Osteoblast (primary cell): Measurements from ENCODE around the gene WWOX. TPM values are rescaled to one million over a fixed set of nuclear protein-coding genes. Genes with fewer than 3 reads are reported as not detected.

ENCODE experiments used
- DNase-seq: peaks from one replicate; pipeline ENCODE4 v3.0.0; 2011; ENCODE audit warnings: low spot score, mixed read lengths; ENCODE audit not compliant: insufficient read length; ENCODE audit errors: missing footprints
- H2AFZ ChIP-seq: 2 replicates; pipeline ENCODE4 v1.6.0; 2011; ENCODE audit warnings: mild to moderate bottlenecking, low read length
- H3K27ac ChIP-seq: 2 replicates; pipeline ENCODE4 v1.5.1; 2011; ENCODE audit warnings: mild to moderate bottlenecking, low read depth, low read length, moderate library complexity
- H3K27me3 ChIP-seq: 2 replicates; pipeline ENCODE4 v1.6.0; 2012; ENCODE audit warnings: mild to moderate bottlenecking, control low read depth, inconsistent platforms, low read length, moderate library complexity; ENCODE audit not compliant: insufficient read depth
- H3K36me3 ChIP-seq: 2 replicates; pipeline ENCODE4 v1.5.1; 2011; ENCODE audit warnings: mild to moderate bottlenecking, low read length, control low read depth, moderate library complexity; ENCODE audit not compliant: insufficient read depth
- H3K4me1 ChIP-seq: 2 replicates; pipeline ENCODE4 v1.5.1; 2011; ENCODE audit warnings: mild to moderate bottlenecking, low read length, control low read depth, moderate library complexity; ENCODE audit not compliant: insufficient read depth
- H3K4me2 ChIP-seq: 2 replicates; pipeline ENCODE4 v1.6.0; 2011; ENCODE audit warnings: mild to moderate bottlenecking, low read length; ENCODE audit not compliant: insufficient read depth
- H3K4me3 ChIP-seq: fragments of 200-600 bp; sonication (generic); 3 replicates; pipeline ENCODE4 v1.5.1; 2012; ENCODE audit warnings: mild to moderate bottlenecking, low read length, inconsistent platforms; ENCODE audit not compliant: insufficient read depth
- H3K79me2 ChIP-seq: 2 replicates; pipeline ENCODE4 v1.6.0; 2012; ENCODE audit warnings: mild to moderate bottlenecking, low read length, control low read depth, inconsistent platforms; ENCODE audit not compliant: insufficient read depth
- H3K9me3 ChIP-seq: 2 replicates; pipeline ENCODE4 v1.5.1; 2011; ENCODE audit warnings: low read depth, low read length, control low read depth
- H4K20me1 ChIP-seq: 2 replicates; pipeline ENCODE4 v1.6.0; 2012; ENCODE audit warnings: mild to moderate bottlenecking, low read length, control low read depth; ENCODE audit not compliant: insufficient read depth
- CTCF ChIP-seq: IDR thresholded peaks from 2 replicates; pipeline ENCODE4 v1.5.1; 2011; ENCODE audit warnings: mild to moderate bottlenecking, low read depth, low read length, moderate library complexity; ENCODE audit errors: extremely low read depth
- total RNA-seq: library from RNA; depleted of rRNA; stranded (reverse); fragments of >200 nt; gene quantifications from 2 replicates; pipeline ENCODE4 v1.2.3, GENCODE V29; 2012

Gene WWOX
- total RNA-seq, 1 donor, result 23.9 TPM

- H3K27me3 ChIP-seq, result no peaks in the 10 kb centered on the region
- H3K79me2 ChIP-seq, result no peaks in the 10 kb centered on the region
- TF ChIP-seq CTCF, result no peak
- no peak overlapping the region for H2AFZ ChIP-seq
- no peaks in the 10 kb centered on the region for H4K20me1 ChIP-seq
- no peaks in the 10 kb centered on the region for H3K9me3 ChIP-seq
- DNase-seq, result no peak
- H3K36me3 ChIP-seq, result no peaks in the 10 kb centered on the region
- no peak overlapping the region for H3K4me3 ChIP-seq
- no peaks in the 10 kb centered on the region for H3K4me1 ChIP-seq
- no peak overlapping the region for H3K27ac ChIP-seq
- no peak overlapping the region for H3K4me2 ChIP-seq
Measured at GRCh38 chr16:78577630-78578029, 478.2 kb downstream of the WWOX start.

GRCh38 chr16:78579020-78579419 is 479.6 kb downstream of the WWOX start:
- H4K20me1 ChIP-seq, result no peaks in the 10 kb centered on the region
- no peaks in the 10 kb centered on the region for H3K36me3 ChIP-seq
- no peak for TF ChIP-seq CTCF
- DNase-seq, result no peak
- no peaks in the 10 kb centered on the region for H3K9me3 ChIP-seq
- no peak overlapping the region for H3K4me3 ChIP-seq
- no peak overlapping the region for H3K4me2 ChIP-seq
- no peaks in the 10 kb centered on the region for H3K27me3 ChIP-seq
- H2AFZ ChIP-seq, result no peak overlapping the region
- no peak overlapping the region for H3K27ac ChIP-seq
- H3K79me2 ChIP-seq, result no peaks in the 10 kb centered on the region
- no peaks in the 10 kb centered on the region for H3K4me1 ChIP-seq

- DNase-seq, result no peak
- Histone ChIP-seq H3K4me1 (no peaks in the 10 kb centered on the region), H3K9me3 (no peaks in the 10 kb centered on the region), H2AFZ (no peak overlapping the region), H3K27ac (no peak overlapping the region), H4K20me1 (no peaks in the 10 kb centered on the region), H3K27me3 (no peaks in the 10 kb centered on the region), H3K79me2 (no peaks in the 10 kb centered on the region), H3K36me3 (no peaks in the 10 kb centered on the region), H3K4me2 (no peak overlapping the region), H3K4me3 (no peak overlapping the region)
- no peak for TF ChIP-seq CTCF
Measured at GRCh38 chr16:78583441-78583840, 484.0 kb downstream of the WWOX start.

- Histone ChIP-seq H3K4me2 (no peak overlapping the region), H3K79me2 (no peaks in the 10 kb centered on the region), H3K27ac (no peak overlapping the region), H3K4me3 (no peak overlapping the region), H2AFZ (no peak overlapping the region), H4K20me1 (no peaks in the 10 kb centered on the region), H3K27me3 (no peaks in the 10 kb centered on the region), H3K4me1 (no peaks in the 10 kb centered on the region), H3K9me3 (no peaks in the 10 kb centered on the region), H3K36me3 (no peaks in the 10 kb centered on the region)
- DNase-seq, result peak; percentile 62
- TF ChIP-seq CTCF, result no peak
Measured at GRCh38 chr16:78584213-78584860, 484.9 kb downstream of the WWOX start.
